AG04450 (cell line): Measurements from ENCODE around the gene LBR. TPM values are rescaled to one million over a fixed set of nuclear protein-coding genes. Genes with fewer than 3 reads are reported as not detected.

ENCODE experiments used
- CTCF ChIA-PET: fragments of 300-600, 350-600 bp; formaldehyde crosslinking; extraction: SDS; loops from one replicate; lab custom pipeline; 2022; ENCODE audit warnings: antibody characterized with exemption, inconsistent platforms; lab: Charles Lee
- POLR2A ChIA-PET: fragments of 350-600 bp; formaldehyde crosslinking; extraction: SDS; loops from one replicate; lab custom pipeline; 2021; ENCODE audit warnings: antibody characterized with exemption, inconsistent platforms; lab: Yijun Ruan, JAX
- DNase-seq: peaks from one replicate; pipeline ENCODE4 v3.0.0-alpha.2; 2011; ENCODE audit warnings: low read depth, low spot score
- H3K27ac ChIP-seq: one replicate; pipeline ENCODE4 v1.5.1; 2012; ENCODE audit warnings: low read depth, low read length, control low read depth
- H3K27me3 ChIP-seq: one replicate; pipeline ENCODE4 v1.6.0; 2012; ENCODE audit warnings: low read length; ENCODE audit not compliant: control insufficient read depth, insufficient read depth
- H3K4me3 ChIP-seq: 2 replicates; pipeline ENCODE4 v1.5.1; 2011; ENCODE audit warnings: mild to moderate bottlenecking, low read depth, low read length, control low read depth
- H3K9me3 ChIP-seq: 2 replicates; pipeline ENCODE4 v1.5.1; 2012; ENCODE audit warnings: low read length; ENCODE audit not compliant: control insufficient read depth, insufficient read depth
- polyA plus RNA-seq: library from polyadenylated mRNA; depleted of rRNA; stranded (reverse); fragments of >200 nt; gene quantifications from 2 replicates; pipeline ENCODE4 v1.2.3, GENCODE V29; 2011
- TF ChIP-seq, protein P1 (sequence below): IDR thresholded peaks from 2 replicates; pipeline ENCODE4 v1.5.1; 2011; ENCODE audit warnings: low read depth, low read length, control low read depth, inconsistent platforms

Gene LBR
- polyA plus RNA-seq, 1 experiment, result 44.5 TPM

GRCh38 chr1:225471109-225471452, 43.2 kb upstream of the LBR start:
- no peaks in the 10 kb centered on the region; the same call in 1 of the 2 replicates for H3K9me3 ChIP-seq
- POLR2A ChIA-PET, result no interaction called here
- TF ChIP-seq, protein P1, sequence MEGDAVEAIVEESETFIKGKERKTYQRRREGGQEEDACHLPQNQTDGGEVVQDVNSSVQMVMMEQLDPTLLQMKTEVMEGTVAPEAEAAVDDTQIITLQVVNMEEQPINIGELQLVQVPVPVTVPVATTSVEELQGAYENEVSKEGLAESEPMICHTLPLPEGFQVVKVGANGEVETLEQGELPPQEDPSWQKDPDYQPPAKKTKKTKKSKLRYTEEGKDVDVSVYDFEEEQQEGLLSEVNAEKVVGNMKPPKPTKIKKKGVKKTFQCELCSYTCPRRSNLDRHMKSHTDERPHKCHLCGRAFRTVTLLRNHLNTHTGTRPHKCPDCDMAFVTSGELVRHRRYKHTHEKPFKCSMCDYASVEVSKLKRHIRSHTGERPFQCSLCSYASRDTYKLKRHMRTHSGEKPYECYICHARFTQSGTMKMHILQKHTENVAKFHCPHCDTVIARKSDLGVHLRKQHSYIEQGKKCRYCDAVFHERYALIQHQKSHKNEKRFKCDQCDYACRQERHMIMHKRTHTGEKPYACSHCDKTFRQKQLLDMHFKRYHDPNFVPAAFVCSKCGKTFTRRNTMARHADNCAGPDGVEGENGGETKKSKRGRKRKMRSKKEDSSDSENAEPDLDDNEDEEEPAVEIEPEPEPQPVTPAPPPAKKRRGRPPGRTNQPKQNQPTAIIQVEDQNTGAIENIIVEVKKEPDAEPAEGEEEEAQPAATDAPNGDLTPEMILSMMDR, result no peak
- no peak overlapping the region for H3K4me3 ChIP-seq
- H3K27me3 ChIP-seq, result no peaks in the 10 kb centered on the region
- CTCF ChIA-PET, result interaction anchor here (1.0 to 2.8 kb wide), 3 partner anchors 152 to 375 kb away, joined by 3 to 6 read pairs (median 3); partner anchors contain the start of gene SRP9
- no peak overlapping the region for H3K27ac ChIP-seq
- DNase-seq, result no peak

DNA sequence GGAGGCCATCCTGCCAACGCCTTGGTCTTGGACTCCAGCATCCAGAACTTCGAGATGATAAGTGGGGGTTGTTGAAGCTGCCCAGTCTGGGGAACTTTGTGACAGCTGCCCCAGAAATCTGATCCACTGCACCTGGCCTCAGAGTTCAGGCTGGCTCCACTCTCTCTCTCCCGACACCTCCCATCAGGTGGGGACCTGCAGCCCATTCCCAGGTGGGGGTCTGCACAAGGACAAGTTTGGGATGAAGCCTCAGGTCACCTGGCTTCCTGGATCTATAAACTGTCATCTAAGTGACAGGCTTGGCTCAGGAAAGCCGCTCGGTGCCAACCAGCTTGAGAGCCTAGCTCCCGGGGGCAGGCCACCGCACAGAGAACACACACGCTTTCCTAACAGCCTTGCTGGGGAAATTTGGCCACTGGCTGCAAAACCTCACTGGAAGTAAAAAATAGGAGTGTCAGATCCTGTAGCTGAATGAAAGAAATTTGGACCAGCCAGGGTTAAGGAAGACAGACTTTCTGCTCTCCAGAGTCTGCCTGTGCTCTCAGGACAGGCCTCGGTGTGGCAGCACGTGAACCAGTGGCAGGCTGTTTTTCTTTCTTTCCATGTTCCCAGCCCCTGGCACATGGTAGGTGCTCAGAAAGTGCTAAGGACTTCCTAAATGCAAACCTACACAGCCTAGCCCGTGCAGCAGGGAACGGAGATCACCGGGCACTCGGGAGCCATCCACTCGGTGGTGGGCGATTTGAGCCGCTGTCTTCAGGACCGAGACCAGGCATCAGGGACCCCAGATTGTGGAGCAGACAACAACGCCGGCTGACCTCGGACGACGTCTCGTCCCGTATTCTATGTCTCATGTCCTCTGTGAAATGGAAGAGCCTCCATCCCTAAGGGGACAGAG, 42.6 kb upstream of the LBR start:
- ChIA-PET CTCF (interaction anchor here (2.8 kb wide), 1 partner anchor 375 kb away, joined by 6 read pairs; no protein-coding TSS in a partner anchor), POLR2A (no interaction called here)
- Histone ChIP-seq H3K9me3 (no peaks in the 10 kb centered on the region; the same call in 1 of the 2 replicates), H3K27ac (no peak overlapping the region), H3K27me3 (no peaks in the 10 kb centered on the region), H3K4me3 (no peak overlapping the region)
- DNase-seq, result no peak
- TF ChIP-seq, protein P1, result no peak

DNA sequence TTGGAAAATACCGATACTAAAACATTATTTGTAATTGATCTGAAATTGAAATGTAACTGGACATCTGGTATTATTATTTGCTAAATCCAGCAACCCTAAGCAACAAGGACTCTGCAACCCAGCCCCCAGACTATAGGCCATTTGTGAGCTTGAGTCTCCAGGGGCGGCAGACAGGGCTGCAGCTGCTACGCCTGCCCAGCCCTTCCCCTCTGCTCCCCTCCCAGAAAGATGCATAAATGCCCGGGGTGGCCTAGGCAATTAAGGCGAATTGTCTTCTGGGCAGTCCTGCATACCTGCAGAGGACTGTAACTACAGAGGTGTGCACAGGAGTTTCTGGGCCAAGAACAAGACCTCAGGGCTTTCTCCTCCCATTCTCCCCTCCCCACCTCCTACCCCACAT, 41.2 kb upstream of the LBR start:
- ChIA-PET CTCF (interaction anchor here (1.7 kb wide), 1 partner anchor 308 kb away, joined by 5 read pairs; the partner anchor contains the start of gene SRP9), POLR2A (no interaction called here)
- no peaks in the 10 kb centered on the region; the same call in 1 of the 2 replicates for H3K9me3 ChIP-seq
- H3K4me3 ChIP-seq, result no peak overlapping the region
- H3K27me3 ChIP-seq, result no peaks in the 10 kb centered on the region
- no peak overlapping the region for H3K27ac ChIP-seq
- TF ChIP-seq, protein P1, result no peak
- no peak for DNase-seq

GRCh38 chr1:225468270-225469020, 40.6 kb upstream of the LBR start:
- CTCF ChIA-PET, result interaction anchor here (0.6 to 1.7 kb wide), 3 partner anchors 149 to 309 kb away, joined by 4 to 11 read pairs (median 5); partner anchors contain the start of gene SRP9
- DNase-seq, result no peak
- POLR2A ChIA-PET, result no interaction called here

More at GRCh38 chr1:225468270-225469020, 40.6 kb upstream of the LBR start:
- Histone ChIP-seq H3K4me3 (no peak overlapping the region), H3K9me3 (no peaks in the 10 kb centered on the region; the same call in 1 of the 2 replicates), H3K27me3 (no peaks in the 10 kb centered on the region), H3K27ac (no peak overlapping the region)
- TF ChIP-seq, protein P1, result no peak
